GM10266 (cell line): ENCODE results near the gene MYO18A.

Experiments used
- DNase-seq: peaks from one replicate; pipeline ENCODE4 v3.0.0; 2012; ENCODE audit errors: extremely low spot score
- TF ChIP-seq, protein P1 (sequence below): IDR thresholded peaks from 2 replicates; pipeline ENCODE4 v1.5.1; 2012; ENCODE audit warnings: mild to moderate bottlenecking, low read depth; ENCODE audit not compliant: control insufficient read depth, insufficient read depth; ENCODE audit errors: missing control alignments

MYO18A gene

DNA sequence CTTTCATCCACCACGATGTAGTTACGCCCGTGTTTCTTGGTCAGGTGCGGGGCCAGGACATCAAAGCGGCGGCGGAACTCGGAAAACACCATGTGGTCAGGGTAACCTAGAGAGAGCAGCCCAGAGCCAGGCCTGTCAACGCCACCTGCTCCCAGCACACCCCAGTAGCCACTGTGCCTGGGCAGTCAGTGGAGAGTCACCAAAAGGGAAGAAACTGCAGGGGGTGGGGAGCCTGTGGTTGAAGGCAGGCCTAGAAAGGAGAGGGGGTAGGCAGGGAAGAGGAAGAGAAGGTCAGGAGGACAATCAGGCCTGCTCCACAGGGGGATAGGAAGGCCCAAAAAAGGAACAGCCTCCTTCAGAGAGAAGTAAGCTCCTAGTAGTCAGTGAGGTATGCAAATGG lies 73.1 kb downstream of the MYO18A start:
- TF ChIP-seq, protein P1, sequence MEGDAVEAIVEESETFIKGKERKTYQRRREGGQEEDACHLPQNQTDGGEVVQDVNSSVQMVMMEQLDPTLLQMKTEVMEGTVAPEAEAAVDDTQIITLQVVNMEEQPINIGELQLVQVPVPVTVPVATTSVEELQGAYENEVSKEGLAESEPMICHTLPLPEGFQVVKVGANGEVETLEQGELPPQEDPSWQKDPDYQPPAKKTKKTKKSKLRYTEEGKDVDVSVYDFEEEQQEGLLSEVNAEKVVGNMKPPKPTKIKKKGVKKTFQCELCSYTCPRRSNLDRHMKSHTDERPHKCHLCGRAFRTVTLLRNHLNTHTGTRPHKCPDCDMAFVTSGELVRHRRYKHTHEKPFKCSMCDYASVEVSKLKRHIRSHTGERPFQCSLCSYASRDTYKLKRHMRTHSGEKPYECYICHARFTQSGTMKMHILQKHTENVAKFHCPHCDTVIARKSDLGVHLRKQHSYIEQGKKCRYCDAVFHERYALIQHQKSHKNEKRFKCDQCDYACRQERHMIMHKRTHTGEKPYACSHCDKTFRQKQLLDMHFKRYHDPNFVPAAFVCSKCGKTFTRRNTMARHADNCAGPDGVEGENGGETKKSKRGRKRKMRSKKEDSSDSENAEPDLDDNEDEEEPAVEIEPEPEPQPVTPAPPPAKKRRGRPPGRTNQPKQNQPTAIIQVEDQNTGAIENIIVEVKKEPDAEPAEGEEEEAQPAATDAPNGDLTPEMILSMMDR: no peak
- no peak for DNase-seq

DNA sequence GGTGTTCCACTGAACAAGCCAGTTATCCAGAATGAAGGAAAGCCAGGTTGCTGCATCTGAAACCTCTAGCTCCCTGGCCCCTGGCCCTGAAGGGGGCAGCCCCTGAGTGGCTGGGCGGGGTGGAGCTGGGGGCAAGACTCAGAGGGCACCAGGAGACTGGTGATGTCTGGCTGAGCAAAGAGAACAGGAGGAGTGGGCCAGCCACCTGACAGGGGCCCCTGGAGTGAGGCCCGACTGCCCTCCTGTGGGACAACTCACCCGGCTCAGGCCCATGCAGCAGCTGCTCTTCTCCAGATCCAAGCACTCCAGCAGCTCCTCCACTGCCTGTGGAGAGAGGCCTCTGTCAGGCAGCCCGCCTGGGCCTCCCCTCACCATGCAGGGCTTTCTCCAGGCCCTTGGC lies 76.9 kb downstream of the MYO18A start:
- no peak for DNase-seq
- TF ChIP-seq, protein P1: no peak

DNA sequence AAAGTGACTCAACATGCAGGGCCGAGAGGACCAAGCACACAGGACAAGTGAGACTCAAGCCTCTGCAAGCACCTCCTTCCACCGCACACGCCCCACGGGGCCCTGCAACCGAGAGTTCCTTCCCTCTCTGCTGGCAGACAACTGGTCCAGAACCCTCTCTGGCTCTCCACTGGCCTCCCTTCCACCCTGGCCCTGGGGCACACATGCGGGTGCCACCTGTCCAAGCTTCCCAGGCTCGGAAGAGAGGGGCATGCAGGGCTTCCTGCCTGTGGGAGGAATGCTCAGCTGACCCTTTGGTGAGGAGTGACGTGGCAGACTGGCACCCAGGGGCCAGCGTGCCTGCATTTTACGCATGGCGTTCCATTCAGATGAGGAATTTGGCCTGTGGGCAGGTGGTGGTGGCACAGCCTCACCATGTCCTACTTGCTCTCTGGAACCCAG lies 77.4 kb downstream of the MYO18A start:
- TF ChIP-seq, protein P1: no peak
- DNase-seq: no peak

DNA sequence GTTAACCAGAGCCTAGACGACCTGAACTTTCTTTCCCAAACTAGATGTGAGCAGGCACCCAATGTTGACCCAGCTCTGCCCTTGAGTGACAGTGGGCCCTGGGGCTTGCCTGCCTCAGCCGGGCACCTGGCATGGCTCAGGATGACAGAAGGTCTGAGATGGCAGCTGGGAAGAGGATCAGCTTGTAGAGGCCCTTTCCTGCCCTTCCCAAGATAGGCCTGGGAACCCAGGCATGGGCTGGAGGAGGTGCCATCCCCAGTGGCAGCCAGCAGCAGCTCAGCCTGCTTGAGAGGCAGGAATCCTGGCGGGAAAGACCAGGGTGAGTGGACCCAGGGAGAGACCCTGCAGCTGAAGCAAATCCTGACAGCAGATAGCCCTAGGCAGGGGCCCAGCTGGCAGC lies 78.2 kb downstream of the MYO18A start:
- DNase-seq: no peak
- TF ChIP-seq, protein P1: no peak

DNA sequence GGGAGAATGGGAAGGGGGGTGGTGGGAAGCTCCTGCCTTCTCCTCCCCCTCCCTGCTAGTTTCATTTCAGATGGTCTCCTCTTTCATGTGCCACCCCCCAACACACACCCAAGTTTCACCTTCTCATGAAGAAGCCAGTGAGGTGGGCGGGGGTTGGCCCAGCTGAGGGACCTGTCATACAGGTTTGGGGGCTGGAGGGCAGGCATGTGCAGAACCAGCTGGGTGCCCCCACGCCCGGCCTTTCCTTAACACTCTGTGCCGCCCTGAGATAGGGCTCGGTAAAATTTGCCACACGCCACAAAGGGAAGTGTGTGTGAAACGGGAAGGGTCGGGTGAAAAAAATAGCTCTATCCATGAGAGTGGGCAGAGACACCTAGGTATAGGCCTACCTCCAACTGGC lies 79.9 kb downstream of the MYO18A start:
- DNase-seq: no peak
- TF ChIP-seq, protein P1: no peak

DNA sequence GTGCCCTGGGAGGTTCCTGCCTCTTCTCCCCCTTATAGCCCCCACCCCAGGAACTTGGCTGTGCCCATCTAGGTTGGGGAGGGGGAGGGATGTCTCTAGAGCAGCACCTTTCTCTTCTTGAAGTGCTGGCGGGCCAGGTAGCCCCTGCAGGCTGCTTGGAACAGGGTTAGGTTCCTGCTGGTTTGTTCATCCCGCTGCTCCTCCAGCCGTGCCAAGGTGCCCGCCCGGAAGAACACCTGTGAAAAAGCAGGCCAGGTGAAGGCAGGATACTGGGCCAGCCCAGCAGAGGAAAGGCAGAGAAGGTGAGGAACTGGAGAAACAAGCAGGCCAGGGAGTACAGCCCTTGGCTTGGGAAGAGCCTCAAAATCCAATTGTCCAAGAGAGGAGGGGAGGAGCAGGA lies 80.7 kb downstream of the MYO18A start:
- TF ChIP-seq, protein P1: no peak
- no peak for DNase-seq

DNA sequence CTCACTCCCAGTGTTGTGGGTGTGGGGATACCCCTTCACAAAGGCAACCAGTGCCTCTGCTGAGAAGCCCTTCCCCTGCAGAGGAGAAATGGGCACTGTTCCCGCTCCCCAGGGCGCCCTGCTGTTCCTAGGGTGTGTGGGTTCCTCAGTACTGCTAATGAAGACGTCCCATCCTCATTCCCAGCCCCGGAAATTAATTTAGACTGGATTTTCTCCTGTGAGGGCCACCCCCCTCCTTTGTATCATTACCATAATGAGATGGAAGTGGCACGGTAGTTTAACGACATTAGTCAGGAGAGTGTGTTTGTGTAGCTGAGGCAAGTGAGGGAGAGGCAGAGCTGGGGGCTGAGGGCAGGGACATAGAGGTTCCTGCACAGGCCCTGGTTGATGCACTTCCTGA lies 84.1 kb downstream of the MYO18A start:
- no peak for DNase-seq
- TF ChIP-seq, protein P1: no peak
